Measurements from ENCODE around the gene SLC6A18.

The SLC6A18 gene

DNA sequence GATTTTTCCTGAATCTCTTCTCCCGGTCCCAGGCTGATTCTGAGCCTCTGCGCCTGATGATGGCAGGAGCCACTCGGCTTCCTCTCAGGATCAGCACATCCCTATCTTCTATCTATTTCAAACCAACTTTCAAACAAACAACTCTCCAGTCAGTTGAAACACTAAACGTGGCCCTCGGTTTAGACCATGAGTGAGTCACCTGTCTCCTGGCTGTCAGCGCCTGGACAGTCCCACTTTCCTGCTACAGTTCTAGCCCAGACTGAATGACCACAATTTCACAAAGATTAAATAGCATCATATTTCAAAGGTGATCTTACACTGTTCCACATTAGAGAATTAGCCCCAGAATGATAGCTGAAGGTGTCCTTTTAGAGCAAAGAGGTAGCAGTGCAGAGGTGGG, 17.6 kb upstream of the SLC6A18 start:
- H3K4me3 ChIP-seq (ENCODE audit: control insufficient read depth, low read depth, low read length) = no peak overlapping the region
- TF ChIP-seq, protein P1, sequence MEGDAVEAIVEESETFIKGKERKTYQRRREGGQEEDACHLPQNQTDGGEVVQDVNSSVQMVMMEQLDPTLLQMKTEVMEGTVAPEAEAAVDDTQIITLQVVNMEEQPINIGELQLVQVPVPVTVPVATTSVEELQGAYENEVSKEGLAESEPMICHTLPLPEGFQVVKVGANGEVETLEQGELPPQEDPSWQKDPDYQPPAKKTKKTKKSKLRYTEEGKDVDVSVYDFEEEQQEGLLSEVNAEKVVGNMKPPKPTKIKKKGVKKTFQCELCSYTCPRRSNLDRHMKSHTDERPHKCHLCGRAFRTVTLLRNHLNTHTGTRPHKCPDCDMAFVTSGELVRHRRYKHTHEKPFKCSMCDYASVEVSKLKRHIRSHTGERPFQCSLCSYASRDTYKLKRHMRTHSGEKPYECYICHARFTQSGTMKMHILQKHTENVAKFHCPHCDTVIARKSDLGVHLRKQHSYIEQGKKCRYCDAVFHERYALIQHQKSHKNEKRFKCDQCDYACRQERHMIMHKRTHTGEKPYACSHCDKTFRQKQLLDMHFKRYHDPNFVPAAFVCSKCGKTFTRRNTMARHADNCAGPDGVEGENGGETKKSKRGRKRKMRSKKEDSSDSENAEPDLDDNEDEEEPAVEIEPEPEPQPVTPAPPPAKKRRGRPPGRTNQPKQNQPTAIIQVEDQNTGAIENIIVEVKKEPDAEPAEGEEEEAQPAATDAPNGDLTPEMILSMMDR (IDR thresholded peaks at IDR 0.05; ENCODE audit: control insufficient read depth, insufficient read depth, low read depth, low read length, missing control alignments) = no peak
- DNase-seq (ENCODE audit: low read depth) = no peak

DNA sequence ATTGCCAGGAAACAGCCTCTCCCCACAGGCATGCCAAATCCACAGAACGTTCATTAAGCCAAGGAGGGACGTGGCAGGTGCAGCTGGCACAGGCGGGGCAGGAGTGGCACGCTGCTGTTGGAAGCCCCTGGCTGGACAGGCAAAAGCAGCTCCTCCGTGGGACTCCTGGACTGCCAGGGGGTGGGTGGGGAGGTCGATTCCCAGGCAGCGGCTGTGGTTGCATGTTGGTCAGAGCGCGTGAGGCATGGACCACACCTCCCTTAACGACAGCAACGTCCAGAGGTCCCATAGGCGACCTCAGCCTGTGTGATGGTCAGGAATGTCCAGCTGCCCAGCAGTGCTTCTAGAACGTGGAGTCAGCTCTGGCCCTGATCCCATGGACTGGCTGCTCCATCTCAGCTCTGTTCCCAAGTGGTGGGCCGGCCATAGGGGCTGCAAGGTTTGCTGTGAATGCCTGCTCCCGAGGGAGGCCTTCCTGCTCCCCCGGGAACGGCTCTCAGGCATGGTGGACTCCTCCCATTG, 16.9 kb upstream of the SLC6A18 start:
- TF ChIP-seq, protein P1 (IDR thresholded peaks at IDR 0.05; ENCODE audit: control insufficient read depth, insufficient read depth, low read depth, low read length, missing control alignments) = no peak
- no peak overlapping the region for H3K4me3 ChIP-seq (ENCODE audit: control insufficient read depth, low read depth, low read length)

DNA sequence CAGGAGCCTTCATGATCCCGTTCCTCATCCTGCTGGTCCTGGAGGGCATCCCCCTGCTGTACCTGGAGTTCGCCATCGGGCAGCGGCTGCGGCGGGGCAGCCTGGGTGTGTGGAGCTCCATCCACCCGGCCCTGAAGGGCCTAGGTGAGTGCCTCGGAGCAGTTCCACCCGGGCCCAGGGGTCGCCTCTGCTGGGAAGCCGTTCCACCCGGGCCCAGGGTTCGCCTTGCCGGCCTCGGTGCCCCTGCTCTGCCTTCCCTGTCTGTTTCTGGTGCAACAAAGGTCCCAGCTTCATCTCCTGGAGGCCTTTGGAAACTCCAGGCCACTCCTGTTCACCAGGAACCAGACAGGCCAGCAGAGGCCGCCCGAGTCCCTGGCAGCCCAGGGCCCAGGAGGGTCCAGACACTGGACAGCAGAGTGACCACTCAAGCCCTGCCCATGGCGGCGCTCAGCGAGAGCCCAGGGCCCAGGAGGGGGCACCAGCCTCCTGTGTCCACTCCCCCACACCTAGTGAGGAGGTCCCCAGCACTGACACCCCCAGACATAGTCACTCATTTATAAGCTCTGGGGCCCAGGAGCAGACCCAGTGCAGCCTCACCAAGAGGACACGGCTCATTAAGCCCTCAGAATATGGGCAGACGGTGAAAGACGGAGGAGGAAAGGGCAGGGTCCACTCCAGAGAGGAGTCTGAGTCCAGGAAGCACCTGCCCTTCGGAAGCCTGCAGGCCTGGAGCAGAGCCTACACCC, 16.3 kb upstream of the SLC6A18 start:
- no peak for DNase-seq (ENCODE audit: low read depth)

More for the DNA sequence above, 16.9 kb upstream of the SLC6A18 start:
- DNase-seq (ENCODE audit: low read depth) = no peak

DNA sequence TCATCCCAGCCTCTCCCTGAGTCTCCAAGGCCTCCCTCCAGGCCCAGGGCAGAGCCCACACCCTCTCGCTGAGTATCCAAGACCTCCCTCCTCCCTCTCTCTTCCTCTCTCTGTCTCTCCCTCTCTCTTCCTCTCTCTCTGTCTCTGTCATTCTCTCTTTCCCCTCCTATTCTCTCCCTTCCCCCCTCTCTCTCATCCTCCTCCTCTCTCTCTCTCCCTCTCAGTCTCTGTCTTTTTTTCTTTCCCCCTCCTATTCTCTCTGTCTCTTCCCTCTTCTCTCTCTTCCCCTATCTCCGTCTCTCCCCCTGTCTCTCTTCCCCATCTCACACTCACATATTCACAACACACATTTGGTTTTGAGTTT, 15.7 kb upstream of the SLC6A18 start:
- no peak for DNase-seq (ENCODE audit: low read depth)
- H3K4me3 ChIP-seq (ENCODE audit: control insufficient read depth, low read depth, low read length) = no peak overlapping the region
- TF ChIP-seq, protein P1 (IDR thresholded peaks at IDR 0.05; ENCODE audit: control insufficient read depth, insufficient read depth, low read depth, low read length, missing control alignments) = no peak

More for the DNA sequence above, 16.3 kb upstream of the SLC6A18 start:
- TF ChIP-seq, protein P1 (IDR thresholded peaks at IDR 0.05; ENCODE audit: control insufficient read depth, insufficient read depth, low read depth, low read length, missing control alignments) = peak; percentile 82
- no peak overlapping the region for H3K4me3 ChIP-seq (ENCODE audit: control insufficient read depth, low read depth, low read length)

DNA sequence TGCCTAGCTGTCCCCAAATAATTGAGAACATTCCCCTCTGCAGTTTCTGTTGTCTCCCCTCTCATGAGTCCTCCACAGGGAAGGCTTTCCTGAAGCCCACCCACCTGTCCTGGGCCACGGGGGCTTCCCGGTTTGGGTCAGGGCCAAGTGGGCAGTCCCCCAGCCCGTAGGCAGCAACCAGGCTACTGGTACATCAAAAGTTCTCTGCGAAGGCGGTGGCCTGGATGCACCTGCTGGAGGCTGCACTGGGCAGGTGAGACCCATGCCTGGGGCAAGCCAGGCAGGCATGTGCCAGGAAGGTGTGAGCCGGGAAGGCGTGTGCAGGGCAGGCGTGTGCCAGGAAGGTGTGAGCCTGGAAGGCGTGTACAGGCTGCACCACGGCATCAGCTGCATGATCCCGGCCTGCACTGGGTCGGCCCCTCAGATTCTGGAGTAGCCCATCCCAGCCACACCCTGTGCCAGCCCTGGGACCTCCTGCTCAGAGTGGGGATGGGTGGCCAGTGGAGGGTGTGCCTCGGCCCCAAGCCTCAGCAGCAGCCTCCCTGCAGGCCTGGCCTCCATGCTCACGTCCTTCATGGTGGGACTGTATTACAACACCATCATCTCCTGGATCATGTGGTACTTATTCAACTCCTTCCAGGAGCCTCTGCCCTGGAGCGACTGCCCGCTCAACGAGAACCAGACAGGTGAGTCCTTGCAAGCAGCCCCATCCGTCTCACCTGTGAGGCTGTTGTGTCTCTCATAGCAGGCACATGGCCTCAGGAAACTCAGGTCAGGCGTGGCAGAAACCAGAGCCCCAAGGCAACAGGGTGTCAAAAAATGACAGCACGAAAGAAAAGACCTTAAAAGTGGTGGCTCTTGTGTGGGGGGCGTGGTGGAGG, 15.0 kb upstream of the SLC6A18 start:
- no peak for DNase-seq (ENCODE audit: low read depth)
- H3K4me3 ChIP-seq (ENCODE audit: control insufficient read depth, low read depth, low read length) = no peak overlapping the region
- TF ChIP-seq, protein P1 (IDR thresholded peaks at IDR 0.05; ENCODE audit: control insufficient read depth, insufficient read depth, low read depth, low read length, missing control alignments) = no peak

DNA sequence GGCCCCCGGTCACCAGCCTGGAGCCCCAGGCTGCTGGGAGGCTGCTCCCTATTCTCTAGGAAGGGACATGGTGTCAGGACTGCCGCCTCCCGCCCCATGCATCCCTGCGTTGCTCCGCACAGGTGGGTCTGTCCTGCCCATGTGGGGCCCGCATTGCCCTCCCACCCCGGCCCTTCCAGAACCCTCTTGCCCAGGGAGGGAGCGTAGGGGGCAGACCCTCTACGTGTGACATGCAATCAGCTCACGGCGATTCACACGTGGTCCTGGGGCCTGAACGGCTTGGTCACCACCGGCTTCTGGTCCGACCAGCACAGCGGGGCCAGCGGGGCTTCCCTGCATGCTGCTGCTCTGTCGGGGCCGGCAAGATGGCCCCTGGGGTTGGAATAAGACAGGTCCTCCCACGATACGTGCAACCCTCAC, 14.3 kb upstream of the SLC6A18 start:
- TF ChIP-seq, protein P1 (IDR thresholded peaks at IDR 0.05; ENCODE audit: control insufficient read depth, insufficient read depth, low read depth, low read length, missing control alignments) = no peak
- no peak for DNase-seq (ENCODE audit: low read depth)
- H3K4me3 ChIP-seq (ENCODE audit: control insufficient read depth, low read depth, low read length) = no peak overlapping the region
